ENCODE results near the gene SCAMP4. TPM values are rescaled to one million over a fixed set of nuclear protein-coding genes. Genes with fewer than 3 reads are reported as not detected.

Gene SCAMP4
- total and polyA plus RNA-seq, 2 of the 13 experiments (the other 11 are each of a cell fraction or from before 2014, with no cell fraction given), result 10.7 to 13.7 TPM

GRCh38 chr19:1935484-1936208 lies 30.4 kb downstream of the SCAMP4 start (continued):
- TF ChIP-seq AKNA (CRISPR knock-in tag; IDR thresholded peaks at IDR 0.05; ENCODE audit: borderline replicate concordance), result no peak
- TF ChIP-seq ZNF777 (CRISPR knock-in tag; IDR thresholded peaks at IDR 0.05), result no peak
- no peak for TF ChIP-seq ZNF7 (CRISPR knock-in tag; IDR thresholded peaks at IDR 0.05)
- TF ChIP-seq EED (CRISPR knock-in tag; IDR thresholded peaks at IDR 0.05), result no peak
- TF ChIP-seq RXRB (CRISPR knock-in tag; IDR thresholded peaks at IDR 0.05; ENCODE audit: borderline replicate concordance), result no peak; the same call in none of the 2 replicates
- no peak for TF ChIP-seq ZNF543 (CRISPR knock-in tag; IDR thresholded peaks at IDR 0.05)
- no peak for TF ChIP-seq ZMAT5 (CRISPR knock-in tag; IDR thresholded peaks at IDR 0.05; ENCODE audit: borderline replicate concordance, low read depth)
- TF ChIP-seq ZNF333 (CRISPR knock-in tag; IDR thresholded peaks at IDR 0.05; ENCODE audit: borderline replicate concordance), result no peak
- no peak for TF ChIP-seq ZNF382 (CRISPR knock-in tag; IDR thresholded peaks at IDR 0.05; ENCODE audit: borderline replicate concordance)
- no peak for TF ChIP-seq ZSCAN20 (CRISPR knock-in tag; IDR thresholded peaks at IDR 0.05; ENCODE audit: borderline replicate concordance)
- no peak for TF ChIP-seq ZNF792 (CRISPR knock-in tag; IDR thresholded peaks at IDR 0.05)
- no peak for TF ChIP-seq ZNF260 (CRISPR knock-in tag; IDR thresholded peaks at IDR 0.05; ENCODE audit: borderline replicate concordance, low read depth)
- TF ChIP-seq JUN (CRISPR knock-in tag; IDR thresholded peaks at IDR 0.05), result no peak
- TF ChIP-seq SYNCRIP (IDR thresholded peaks at IDR 0.05; ENCODE audit: insufficient read depth, low read depth, low read length), result no peak
- TF ChIP-seq YEATS2 (CRISPR knock-in tag; IDR thresholded peaks at IDR 0.05; ENCODE audit: borderline replicate concordance), result 0 out of 2 replicates have a peak, but pooled peaks have one; percentile 7
- TF ChIP-seq MIER2 (CRISPR knock-in tag; IDR thresholded peaks at IDR 0.05), result peak; percentile 12; the same call in 1 of the 2 replicates
- no peak for TF ChIP-seq TOE1 (CRISPR knock-in tag; IDR thresholded peaks at IDR 0.05)
- TF ChIP-seq ZNF513 (CRISPR knock-in tag; conservative IDR thresholded peaks at IDR 0.05), result no peak
- TF ChIP-seq ZNF12 (CRISPR knock-in tag; IDR thresholded peaks at IDR 0.05), result no peak
- TF ChIP-seq ZNF589 (CRISPR knock-in tag; conservative IDR thresholded peaks at IDR 0.05), result no peak
- peak; percentile 63; the same call in 1 of the 2 replicates for TF ChIP-seq ZGPAT (CRISPR knock-in tag; IDR thresholded peaks at IDR 0.05)

Data from HepG2 (cell line).